NCI-H2107 (cell line): ENCODE results near the gene SLC9A3.

ENCODE experiments used
- DNase-seq: peaks from one replicate; lab custom pipeline; 2025; lab: John Stamatoyannopoulos, UW

Gene SLC9A3

GRCh38 chr5:428754-429452 is 95.3 kb downstream of the SLC9A3 start:
- DNase-seq: no peak

- no peak for DNase-seq
Observed at GRCh38 chr5:428219-428618, 96.0 kb downstream of the SLC9A3 start.

- no peak for DNase-seq
Observed at GRCh38 chr5:427415-428087, 96.7 kb downstream of the SLC9A3 start.

GRCh38 chr5:426392-426976 is 97.8 kb downstream of the SLC9A3 start:
- no peak for DNase-seq

GRCh38 chr5:425714-426113 is 98.5 kb downstream of the SLC9A3 start:
- no peak for DNase-seq

- no peak for DNase-seq
Observed at GRCh38 chr5:424301-425110, 99.7 kb downstream of the SLC9A3 start.

GRCh38 chr5:423626-424261 is 100.5 kb downstream of the SLC9A3 start:
- no peak for DNase-seq

GRCh38 chr5:423233-423565 is 101.0 kb downstream of the SLC9A3 start:
- DNase-seq: no peak

GRCh38 chr5:422323-423232 is 101.7 kb downstream of the SLC9A3 start:
- DNase-seq: no peak

GRCh38 chr5:421901-422300 is 102.3 kb downstream of the SLC9A3 start:
- DNase-seq: no peak

- DNase-seq: no peak
Observed at GRCh38 chr5:421287-421880, 102.9 kb downstream of the SLC9A3 start.

- DNase-seq: no peak
Observed at GRCh38 chr5:420632-421286, 103.5 kb downstream of the SLC9A3 start.
